ENCODE results near the gene CSNK1D. TPM values are rescaled to one million over a fixed set of nuclear protein-coding genes. Genes with fewer than 3 reads are reported as not detected.

CSNK1D gene
- total RNA-seq, 1 donor from 2014 or later: 160 TPM

GRCh38 chr17:82311971-82312370 lies 38.5 kb upstream of the CSNK1D start:
- intact Hi-C loops (cut with micrococcal nuclease): no loop called here

GRCh38 chr17:82310877-82311276 lies 37.4 kb upstream of the CSNK1D start:
- intact Hi-C loops (cut with micrococcal nuclease): no loop called here

- intact Hi-C loops (cut with micrococcal nuclease): no loop called here
Observed at GRCh38 chr17:82309656-82310570, 36.4 kb upstream of the CSNK1D start.

GRCh38 chr17:82305727-82306300 lies 32.3 kb upstream of the CSNK1D start:
- intact Hi-C loops (cut with micrococcal nuclease): no loop called here

GRCh38 chr17:82304826-82305726 lies 31.6 kb upstream of the CSNK1D start:
- intact Hi-C loops (cut with micrococcal nuclease): no loop called here

- intact Hi-C loops (cut with micrococcal nuclease): loop anchor here (1.0 kb wide), 1 partner anchor 13 kb away; the partner anchor contains the start of gene CD7
Observed at GRCh38 chr17:82303944-82304808, 30.7 kb upstream of the CSNK1D start.

- intact Hi-C loops (cut with micrococcal nuclease): loop anchor here (1.0 kb wide), 1 partner anchor 14 kb away; the partner anchor contains the start of gene CD7
Observed at GRCh38 chr17:82302991-82303943, 29.8 kb upstream of the CSNK1D start.

- intact Hi-C loops (cut with micrococcal nuclease): no loop called here
Observed at GRCh38 chr17:82302568-82302963, 29.1 kb upstream of the CSNK1D start.

GRCh38 chr17:82301916-82302567 lies 28.5 kb upstream of the CSNK1D start:
- intact Hi-C loops (cut with micrococcal nuclease): no loop called here

GRCh38 chr17:82301300-82301915 lies 27.9 kb upstream of the CSNK1D start:
- intact Hi-C loops (cut with micrococcal nuclease): no loop called here

- intact Hi-C loops (cut with micrococcal nuclease): no loop called here
Observed at GRCh38 chr17:82300707-82301270, 27.3 kb upstream of the CSNK1D start.

- intact Hi-C loops (cut with micrococcal nuclease): no loop called here
Observed at GRCh38 chr17:82300228-82300627, 26.7 kb upstream of the CSNK1D start.

GRCh38 chr17:82299452-82299851 lies 26.0 kb upstream of the CSNK1D start:
- intact Hi-C loops (cut with micrococcal nuclease): loop anchor here (10.0 kb wide), 1 partner anchor 785 kb away; the partner anchor contains the start of gene ACTG1

GRCh38 chr17:82298538-82299421 lies 25.3 kb upstream of the CSNK1D start:
- intact Hi-C loops (cut with micrococcal nuclease): loop anchor here (1.0 to 10.0 kb wide), 3 partner anchors 19 to 784 kb away; partner anchors contain the start of genes ACTG1 and CD7

GRCh38 chr17:82297714-82298537 lies 24.4 kb upstream of the CSNK1D start:
- intact Hi-C loops (cut with micrococcal nuclease): loop anchor here (1.0 to 10.0 kb wide), 7 partner anchors 19 to 783 kb away; partner anchors contain the start of genes ACTG1, CD7, CSNK1D and NARF

- intact Hi-C loops (cut with micrococcal nuclease): loop anchor here (1.0 to 10.0 kb wide), 5 partner anchors 24 to 782 kb away; partner anchors contain the start of genes ACTG1, CSNK1D and NARF
Observed at GRCh38 chr17:82297280-82297713, 23.8 kb upstream of the CSNK1D start.

All from T-helper 1 cell treated with Interleukin-12 subunit alpha and Interleukin-12 subunit beta and Interleukin-4 antibody, amounts not matched to agents 30 ng/mL and 1 ng/mL, for 36 hours (primary cell).